HepG2 (cell line): ENCODE results near the gene ELFN1. TPM values are rescaled to one million over a fixed set of nuclear protein-coding genes. Genes with fewer than 3 reads are reported as not detected.

Experiments used
- ATAC-seq: fragments of 200-7000 bp; cut with Tn5 transposase; 3 replicates; pipeline ENCODE4 v1.9.1; 2020; ENCODE audit warnings: mild to moderate bottlenecking, moderate library complexity
- BruUV-seq: library from RNA; stranded (reverse); fragments of 400-500 nt; replicated peaks from 2 replicates; lab custom pipeline; 2021; lab: Mats Ljungman, UMichigan
- CTCF ChIA-PET: fragments of 300-600 bp; formaldehyde crosslinking; extraction: SDS; loops from one replicate; lab custom pipeline; 2021; ENCODE audit warnings: low total read pairs, inconsistent platforms, low intra/inter-chr PET ratio; lab: Yijun Ruan, JAX
- POLR2A ChIA-PET: fragments of 350-600 bp; sonication (Branson Sonifier 250); formaldehyde crosslinking; loops from one replicate; lab custom pipeline; 2020; ENCODE audit warnings: antibody characterized with exemption, inconsistent platforms; lab: Yijun Ruan, JAX
- DNase-seq: peaks from one replicate; pipeline ENCODE4 v3.0.0-alpha.2; 2015; ENCODE audit warnings: low spot score
- FAIRE-seq: peaks from 3 replicates; lab custom pipeline; 2011; peaks lifted over from hg19 to GRCh38; lab: Jason Lieb, UNC
- H2AFZ ChIP-seq: one replicate; pipeline ENCODE4 v1.6.1; 2011; ENCODE audit warnings: low read length, inconsistent platforms
- H3K27ac ChIP-seq: fragments of 300-600 bp; 3 replicates; pipeline ENCODE4 v1.8.0; 2011; ENCODE audit warnings: mixed run types, mild to moderate bottlenecking, mixed read lengths, low read length, inconsistent platforms; ENCODE audit not compliant: insufficient read depth; ENCODE audit errors: extremely low read length
- H3K27me3 ChIP-seq, 2 experiments: fragments of 200-600 bp in 1 of 2; 2 replicates in 1 of 2; 3 replicates in 1 of 2; pipeline versions ENCODE4 v1.6.0 to v1.8.0; 2011; ENCODE audit warnings: low read length in 2 of 2, mild to moderate bottlenecking in 2 of 2, moderate library complexity in 2 of 2, inconsistent platforms in 1 of 2; ENCODE audit not compliant: insufficient read depth in 2 of 2, control insufficient read depth in 1 of 2
- H3K36me3 ChIP-seq, 2 experiments: fragments of 200-600 bp in 1 of 2; replicated peaks in 1 of 2; 2 replicates in 1 of 2; 3 replicates in 1 of 2; pipeline versions ENCODE4 v1.5.1 to v1.8.0; 2011; ENCODE audit warnings: low read length in 2 of 2, inconsistent platforms in 1 of 2; ENCODE audit not compliant: insufficient read depth in 2 of 2, control insufficient read depth in 1 of 2
- H3K4me1 ChIP-seq: 2 replicates; pipeline ENCODE4 v1.5.1; 2012; ENCODE audit warnings: low read length, inconsistent platforms; ENCODE audit not compliant: insufficient read depth
- H3K4me2 ChIP-seq: 2 replicates; pipeline ENCODE4 v1.6.0; 2011; ENCODE audit warnings: low read depth, low read length, inconsistent platforms
- H3K4me3 ChIP-seq, 3 experiments: fragments of 200-600 bp in 1 of 3; sonication (generic), shearing (Covaris generic) in 1 of 3; replicated peaks in 1 of 3; 2 replicates each; pipeline ENCODE4 v1.5.1; 2011 to 2016; ENCODE audit warnings: low read length in 3 of 3, inconsistent platforms in 2 of 3, low read depth in 2 of 3, mild to moderate bottlenecking in 2 of 3, control low read depth in 1 of 3, mixed read lengths in 1 of 3; ENCODE audit not compliant: insufficient read depth in 1 of 3
- H3K79me2 ChIP-seq: one replicate; pipeline ENCODE4 v1.6.1; 2011; ENCODE audit warnings: low read length, inconsistent platforms; ENCODE audit not compliant: insufficient read depth
- H3K9ac ChIP-seq: 2 replicates; pipeline ENCODE4 v1.6.0; 2011; ENCODE audit warnings: mild to moderate bottlenecking, low read depth, low read length, inconsistent platforms; ENCODE audit not compliant: insufficient read depth
- H3K9me3 ChIP-seq: 2 replicates; pipeline ENCODE4 v1.5.1; 2012; ENCODE audit warnings: mild to moderate bottlenecking, low read length
- H4K20me1 ChIP-seq: 2 replicates; pipeline ENCODE4 v1.6.0; 2011; ENCODE audit warnings: inconsistent platforms, mild to moderate bottlenecking, low read length, moderate library complexity; ENCODE audit not compliant: insufficient read depth
- AFF4 ChIP-seq: sonication (generic); formaldehyde crosslinking; IDR thresholded peaks from 2 replicates; pipeline ENCODE4 v1.4.0; 2020; ENCODE audit warnings: missing genetic modification reagents
- DR1 ChIP-seq: sonication (generic); formaldehyde crosslinking; IDR thresholded peaks from 2 replicates; pipeline ENCODE4 v1.8.0; 2021; ENCODE audit warnings: mild to moderate bottlenecking, missing genetic modification reagents, inconsistent platforms
- EHMT2 ChIP-seq: fragments of 200-600 bp; sonication (generic); IDR thresholded peaks from 2 replicates; pipeline ENCODE4 v1.7.0; 2017; ENCODE audit warnings: antibody characterized with exemption, low read depth, low read length, borderline replicate concordance
- ELF4 ChIP-seq: sonication (generic); formaldehyde crosslinking; IDR thresholded peaks from 2 replicates; pipeline ENCODE4 v1.5.0; 2020; ENCODE audit warnings: missing genetic modification reagents, mild to moderate bottlenecking, moderate library complexity, borderline replicate concordance
- FLYWCH1 ChIP-seq: sonication (generic); formaldehyde crosslinking; IDR thresholded peaks from 2 replicates; pipeline ENCODE4 v1.8.1; 2023; ENCODE audit warnings: mild to moderate bottlenecking, missing genetic modification reagents
- FOXJ3 ChIP-seq: sonication (generic); formaldehyde crosslinking; IDR thresholded peaks from 2 replicates; pipeline ENCODE4 v1.4.0; 2020; ENCODE audit warnings: missing genetic modification reagents, mild to moderate bottlenecking, borderline replicate concordance
- HOXD1 ChIP-seq: sonication (generic); formaldehyde crosslinking; IDR thresholded peaks from 2 replicates; pipeline ENCODE4 v1.5.0; 2020; ENCODE audit warnings: missing genetic modification reagents
- KAT2B ChIP-seq: fragments of 150-350 bp; IDR thresholded peaks from 2 replicates; pipeline ENCODE4 v1.6.1; 2014; ENCODE audit warnings: low read depth, low read length, borderline replicate concordance
- MAF1 ChIP-seq: sonication (generic); formaldehyde crosslinking; IDR thresholded peaks from 2 replicates; pipeline ENCODE4 v1.5.0; 2020; ENCODE audit warnings: missing genetic modification reagents, borderline replicate concordance
- NFYB ChIP-seq: sonication (generic); formaldehyde crosslinking; IDR thresholded peaks from 2 replicates; pipeline ENCODE4 v1.4.0; 2020; ENCODE audit warnings: missing genetic modification reagents
- REXO4 ChIP-seq: sonication (generic); formaldehyde crosslinking; IDR thresholded peaks from 2 replicates; pipeline ENCODE4 v1.8.0; 2022; ENCODE audit warnings: missing genetic modification reagents, mild to moderate bottlenecking, borderline replicate concordance
- ZNF205 ChIP-seq: IDR thresholded peaks from 2 replicates; pipeline ENCODE4 v1.6.1; 2018; ENCODE audit warnings: missing biosample characterization, missing genetic modification reagents
- ZNF235 ChIP-seq: sonication (generic); formaldehyde crosslinking; IDR thresholded peaks from 2 replicates; pipeline ENCODE4 v1.8.1; 2023; ENCODE audit warnings: mild to moderate bottlenecking, missing genetic modification reagents, borderline replicate concordance
- ZSCAN30 ChIP-seq: sonication (generic); formaldehyde crosslinking; IDR thresholded peaks from 2 replicates; pipeline ENCODE4 v1.5.0; 2020; ENCODE audit warnings: mild to moderate bottlenecking, missing genetic modification reagents
- WGBS: methylation state at CpG from one replicate; pipeline ENCODE4 v1.1.6; 2017; ENCODE audit warnings: low lambda C conversion rate; 5-methylcytosine and 5-hydroxymethylcytosine counted together
- in situ Hi-C: cut with HindIII; loops from 2 replicates; pipeline ENCODE4 v1.10.0; 2017; ENCODE audit warnings: low pct_unique_long_range_greater_than_20kb; ENCODE audit not compliant: extremely low pct_ligation_motif_present
- intact Hi-C: fragments of 100-400 bp; cut with micrococcal nuclease; formaldehyde crosslinking; loops from one replicate; pipeline ENCODE4 v1.10.0; 2022; ENCODE audit not compliant: unreplicated experiment
- polyA plus RNA-seq, 8 experiments: library from polyadenylated mRNA; depleted of rRNA in 3 of 8; stranded (reverse) in 7 of 8; unstranded in 1 of 8; fragments of >200 nt; fragmentation: Illumina TruSeq in 4 of 8; extraction: Trizol in 4 of 8; gene quantifications; 2 replicates each; pipeline versions ENCODE4 v1.2.1 to v1.2.3, GENCODE V29; 2011 to 2016; ENCODE audit warnings: low read depth in 4 of 8, missing spikeins in 1 of 8, mixed read lengths in 1 of 8; ENCODE audit not compliant: insufficient read depth in 1 of 8
- total RNA-seq, 5 experiments: library from RNA; depleted of rRNA; stranded (reverse); fragments of >200 nt; fragmentation: Illumina TruSeq; extraction: Trizol; gene quantifications; 2 replicates each; pipeline ENCODE4 v1.2.3, GENCODE V29; 2016; ENCODE audit warnings: low read depth in 1 of 5
- TF ChIP-seq, protein P1 (sequence below): sonication (generic); formaldehyde crosslinking; IDR thresholded peaks from 2 replicates; pipeline ENCODE4 v1.4.0; 2020; ENCODE audit warnings: low read depth, mild to moderate bottlenecking, missing genetic modification reagents

ELFN1 gene
- total and polyA plus RNA-seq, 2 of the 13 experiments (the other 11 are each of a cell fraction or from before 2014, with no cell fraction given), result 0.13 to 0.18 TPM

DNA sequence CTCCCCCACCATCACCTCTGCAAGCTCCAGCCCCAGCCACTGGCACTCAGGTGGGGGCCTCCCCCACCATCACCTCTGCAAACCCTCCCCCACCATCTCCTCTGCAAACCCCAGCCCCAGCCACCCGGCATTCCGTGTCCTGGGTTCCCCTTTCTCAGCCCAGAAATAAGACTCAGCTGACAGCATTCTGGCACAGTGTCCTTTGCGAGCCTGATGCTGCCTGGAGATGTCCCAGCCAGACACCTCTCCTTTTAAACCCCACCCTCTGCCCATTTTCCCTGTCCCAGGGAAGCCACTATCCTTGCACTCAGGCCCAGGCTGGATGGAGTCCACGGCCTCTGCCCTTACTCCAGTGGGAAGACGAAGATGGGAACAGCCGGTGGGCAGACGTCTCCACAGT, 49.8 kb downstream of the ELFN1 start:
- Histone ChIP-seq H3K36me3 (no peaks in the 10 kb centered on the region), H3K79me2 (no peaks in the 10 kb centered on the region), H3K4me1 (peaks cover 33% of the 10 kb centered on the region), H3K4me3 (no peak overlapping the region), H3K27me3 (peaks cover 0 to 11% of the 10 kb centered on the region in 2 experiments; a peak in 3 of 5 replicates), H3K27ac (no peak overlapping the region), H4K20me1 (no peaks in the 10 kb centered on the region), H3K4me2 (no peak overlapping the region), H3K9ac (no peak overlapping the region), H3K9me3 (no peaks in the 10 kb centered on the region), H2AFZ (no peak overlapping the region)
- no TSS peak for BruUV-seq
- TF ChIP-seq KAT2B (no peak), DR1 (CRISPR knock-in tag) (no peak), MAF1 (CRISPR knock-in tag) (no peak), ZSCAN30 (CRISPR knock-in tag) (no peak), FLYWCH1 (CRISPR knock-in tag) (no peak), ZNF235 (CRISPR knock-in tag) (no peak)
- ATAC-seq, result no peak
- no peak for FAIRE-seq
- ChIA-PET CTCF (no interaction called here), POLR2A (no interaction called here)
- in situ Hi-C loops, result no loop called here
- WGBS, result 27% methylated on average over 3 of the region's 7 CpGs
- no peak for DNase-seq
- intact Hi-C loops, result no loop called here

DNA sequence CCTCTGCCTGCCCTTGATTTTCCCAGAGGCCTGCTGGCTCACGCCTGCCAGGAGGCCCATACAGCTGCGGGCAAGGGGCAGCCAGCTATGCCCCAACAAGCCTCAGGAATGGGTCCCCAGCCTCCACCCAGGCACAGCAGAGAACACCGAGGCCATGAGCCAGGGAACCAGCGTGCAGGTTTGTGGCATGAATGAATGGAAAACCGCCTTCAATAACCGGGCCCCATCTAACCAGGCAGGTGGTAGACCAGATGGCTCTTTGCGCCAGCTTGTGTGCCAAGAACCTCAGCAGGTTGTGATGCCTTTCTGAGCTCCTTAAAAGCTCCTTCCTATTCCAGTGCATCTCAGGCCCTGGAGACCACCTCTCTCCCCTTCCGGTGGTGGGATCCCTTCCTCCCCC, 50.2 kb downstream of the ELFN1 start:
- no peaks in the 10 kb centered on the region for H3K36me3 ChIP-seq
- WGBS, result 81% methylated on average over 3 of the region's 8 CpGs
- in situ Hi-C loops, result no loop called here
- H4K20me1 ChIP-seq, result no peaks in the 10 kb centered on the region
- H3K27ac ChIP-seq, result no peak overlapping the region
- no peak for DNase-seq
- ChIA-PET POLR2A (no interaction called here), CTCF (no interaction called here)
- intact Hi-C loops, result no loop called here
- no peak for ATAC-seq
- no peaks in the 10 kb centered on the region for H3K79me2 ChIP-seq
- no peak for FAIRE-seq
- H3K4me3 ChIP-seq, result no peak overlapping the region
- no peak overlapping the region for H2AFZ ChIP-seq
- H3K9me3 ChIP-seq, result no peaks in the 10 kb centered on the region
- peaks cover 0 to 11% of the 10 kb centered on the region in 2 experiments; a peak in 3 of 5 replicates for H3K27me3 ChIP-seq
- peaks cover 29% of the 10 kb centered on the region for H3K4me1 ChIP-seq
- no peak overlapping the region for H3K9ac ChIP-seq
- H3K4me2 ChIP-seq, result no peak overlapping the region
- no TSS peak for BruUV-seq
- no peak for TF ChIP-seq ELF4 (CRISPR knock-in tag)
- TF ChIP-seq, protein P1, sequence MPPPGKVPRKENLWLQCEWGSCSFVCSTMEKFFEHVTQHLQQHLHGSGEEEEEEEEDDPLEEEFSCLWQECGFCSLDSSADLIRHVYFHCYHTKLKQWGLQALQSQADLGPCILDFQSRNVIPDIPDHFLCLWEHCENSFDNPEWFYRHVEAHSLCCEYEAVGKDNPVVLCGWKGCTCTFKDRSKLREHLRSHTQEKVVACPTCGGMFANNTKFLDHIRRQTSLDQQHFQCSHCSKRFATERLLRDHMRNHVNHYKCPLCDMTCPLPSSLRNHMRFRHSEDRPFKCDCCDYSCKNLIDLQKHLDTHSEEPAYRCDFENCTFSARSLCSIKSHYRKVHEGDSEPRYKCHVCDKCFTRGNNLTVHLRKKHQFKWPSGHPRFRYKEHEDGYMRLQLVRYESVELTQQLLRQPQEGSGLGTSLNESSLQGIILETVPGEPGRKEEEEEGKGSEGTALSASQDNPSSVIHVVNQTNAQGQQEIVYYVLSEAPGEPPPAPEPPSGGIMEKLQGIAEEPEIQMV, result no peak
- TF ChIP-seq NFYB, result no peak
- no peak for TF ChIP-seq EHMT2
- TF ChIP-seq AFF4 (CRISPR knock-in tag), result no peak
- no peak for TF ChIP-seq REXO4 (CRISPR knock-in tag)
- no peak for TF ChIP-seq HOXD1
- TF ChIP-seq ZNF205 (CRISPR knock-in tag), result no peak
- TF ChIP-seq FOXJ3 (CRISPR knock-in tag), result no peak
